ENCODE measurements around the gene PPFIBP2.

Gene PPFIBP2

GRCh38 chr11:7667460-7667859, 153.7 kb downstream of the PPFIBP2 start:
- DNase-seq (ENCODE audit: low spot score): no peak

GRCh38 chr11:7668464-7668863, 154.7 kb downstream of the PPFIBP2 start:
- DNase-seq (ENCODE audit: low spot score): no peak

GRCh38 chr11:7668911-7669310, 155.1 kb downstream of the PPFIBP2 start:
- DNase-seq (ENCODE audit: low spot score): no peak

DNA sequence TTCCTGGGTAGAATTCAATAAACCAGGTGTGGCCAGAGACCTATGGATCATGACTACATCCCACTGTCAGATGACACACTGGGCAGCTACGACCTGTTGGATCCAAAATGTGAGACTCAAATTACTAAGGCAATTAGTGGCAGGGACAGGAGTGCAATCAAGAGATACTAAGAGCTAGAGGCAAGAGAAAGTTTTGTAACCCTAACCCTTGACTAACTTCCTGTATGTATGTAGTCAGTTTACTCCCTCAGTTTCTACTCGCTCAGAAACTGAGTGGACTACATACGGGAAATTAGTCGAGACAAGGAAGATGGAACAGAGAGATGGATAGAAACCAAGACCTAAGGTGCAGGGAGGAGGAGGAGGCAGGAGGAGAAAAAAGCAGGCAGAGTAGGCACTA, 156.8 kb downstream of the PPFIBP2 start:
- no peak for DNase-seq (ENCODE audit: low spot score)

DNA sequence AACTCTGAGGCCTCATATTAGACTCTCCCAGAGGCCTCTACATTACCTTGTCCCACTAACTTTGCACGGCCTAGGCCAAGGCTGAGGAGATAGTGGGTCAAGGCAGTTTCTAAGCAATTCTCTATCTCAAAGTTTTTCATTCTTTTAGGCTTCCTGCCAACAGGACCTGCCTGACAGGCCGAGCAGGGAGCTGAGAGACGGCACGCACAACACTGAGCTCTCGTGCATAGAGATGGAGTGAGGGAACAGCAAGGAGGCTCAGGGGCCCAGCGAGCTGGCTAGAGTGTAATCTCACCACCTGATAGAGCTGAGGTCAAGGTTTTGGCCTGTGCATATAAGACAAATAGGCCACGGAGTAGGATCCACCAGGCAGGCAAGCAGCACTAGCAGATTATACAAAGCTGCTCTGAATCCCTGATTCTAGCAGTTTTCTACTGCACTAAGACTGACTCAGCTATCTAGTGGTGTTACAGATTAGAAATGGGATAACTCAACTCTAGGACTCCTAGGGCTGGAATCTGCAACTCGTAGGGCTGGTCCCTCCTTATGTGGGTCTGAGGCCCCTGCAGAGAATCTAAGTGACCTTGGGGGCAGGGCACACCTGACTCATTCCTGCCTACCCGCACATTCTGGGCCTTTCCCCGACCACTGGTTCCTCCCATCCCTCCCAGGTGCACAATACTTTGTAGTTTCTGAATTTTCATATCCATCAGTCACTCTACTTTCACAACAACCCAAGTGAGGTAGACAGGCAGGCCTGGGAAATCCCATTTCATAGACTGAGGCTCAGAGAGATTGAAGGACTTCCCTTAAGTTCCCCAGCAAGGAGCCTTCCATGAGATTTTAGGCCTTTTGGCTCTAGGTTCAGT, 157.8 kb downstream of the PPFIBP2 start:
- DNase-seq (ENCODE audit: low spot score): no peak

- no peak for DNase-seq (ENCODE audit: low spot score)
Measured at GRCh38 chr11:7672276-7672959, 158.6 kb downstream of the PPFIBP2 start.

GRCh38 chr11:7672960-7673723, 159.3 kb downstream of the PPFIBP2 start, which contains the start of gene CYB5R2:
CYB5R2 (minus strand) TSS chr11:7673500; CDS start chr11:7672825, 675 bp downstream.
- DNase-seq (ENCODE audit: low spot score): peak; percentile 86

- peak; percentile 66 for DNase-seq (ENCODE audit: low spot score)
Measured at GRCh38 chr11:7673724-7674434, 160.1 kb downstream of the PPFIBP2 start.

DNA sequence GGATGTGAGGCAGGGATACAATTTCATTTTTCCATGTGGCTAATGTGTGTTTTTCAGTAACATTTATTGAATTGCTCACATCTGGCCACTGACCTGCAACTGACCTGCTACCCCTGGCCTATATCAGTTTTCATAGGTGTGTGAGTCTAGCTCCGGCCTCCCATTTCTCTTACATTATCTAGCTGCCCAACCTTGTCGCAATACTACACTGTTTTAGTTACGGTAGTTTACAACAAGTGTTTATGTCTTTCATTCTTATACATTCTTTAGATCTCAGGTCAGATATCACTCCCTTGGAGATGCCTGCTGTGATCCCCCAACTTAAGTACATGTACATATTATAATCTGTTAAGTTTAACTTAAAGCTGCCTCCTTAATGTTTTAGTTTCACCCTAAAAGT, 161.8 kb downstream of the PPFIBP2 start:
- DNase-seq (ENCODE audit: low spot score): no peak

GRCh38 chr11:7677071-7677470, 163.3 kb downstream of the PPFIBP2 start:
- no peak for DNase-seq (ENCODE audit: low spot score)

- DNase-seq (ENCODE audit: low spot score): no peak
Measured at GRCh38 chr11:7677796-7678201, 164.0 kb downstream of the PPFIBP2 start.

DNA sequence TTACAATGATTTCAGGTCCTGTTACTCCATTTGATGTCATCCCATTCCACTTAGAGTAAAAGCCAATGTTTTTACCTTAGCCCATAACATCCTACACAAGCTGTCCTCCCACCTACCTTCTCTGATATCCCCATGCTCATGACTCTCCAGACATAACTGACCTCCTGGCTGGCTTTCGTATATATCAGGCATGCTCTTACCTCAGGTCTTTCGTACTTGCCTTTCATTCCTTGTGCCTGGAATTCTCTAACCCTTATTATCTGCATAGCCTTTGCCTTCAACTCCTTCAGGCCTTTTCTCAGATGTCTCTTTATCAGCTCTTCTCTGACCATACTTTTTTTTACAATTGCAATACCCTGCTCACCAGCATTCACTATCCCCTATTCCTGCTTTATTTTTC, 169.8 kb downstream of the PPFIBP2 start:
- DNase-seq (ENCODE audit: low spot score): no peak

DNA sequence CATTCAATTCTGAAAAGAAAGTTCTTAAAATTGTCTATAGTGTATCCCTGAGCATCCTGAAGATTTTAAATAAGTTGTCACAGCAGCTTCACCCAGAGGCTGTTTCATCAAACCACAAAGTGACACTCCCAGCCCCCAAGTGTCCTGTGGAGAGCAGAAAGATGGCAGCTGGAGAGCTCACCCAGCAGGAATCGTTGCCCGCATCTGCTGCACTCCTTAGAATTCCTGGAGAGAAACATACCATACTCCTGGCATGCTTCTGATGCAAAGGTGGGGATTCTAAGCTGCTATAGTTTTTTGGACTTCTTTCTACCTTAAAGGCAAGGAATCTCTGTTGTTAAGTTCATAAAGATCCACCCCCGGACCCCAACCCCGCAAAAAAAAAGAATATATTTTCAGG, 173.0 kb downstream of the PPFIBP2 start:
- no peak for DNase-seq (ENCODE audit: low spot score)

GRCh38 chr11:7687386-7687785, 173.6 kb downstream of the PPFIBP2 start:
- DNase-seq (ENCODE audit: low spot score): no peak

DNA sequence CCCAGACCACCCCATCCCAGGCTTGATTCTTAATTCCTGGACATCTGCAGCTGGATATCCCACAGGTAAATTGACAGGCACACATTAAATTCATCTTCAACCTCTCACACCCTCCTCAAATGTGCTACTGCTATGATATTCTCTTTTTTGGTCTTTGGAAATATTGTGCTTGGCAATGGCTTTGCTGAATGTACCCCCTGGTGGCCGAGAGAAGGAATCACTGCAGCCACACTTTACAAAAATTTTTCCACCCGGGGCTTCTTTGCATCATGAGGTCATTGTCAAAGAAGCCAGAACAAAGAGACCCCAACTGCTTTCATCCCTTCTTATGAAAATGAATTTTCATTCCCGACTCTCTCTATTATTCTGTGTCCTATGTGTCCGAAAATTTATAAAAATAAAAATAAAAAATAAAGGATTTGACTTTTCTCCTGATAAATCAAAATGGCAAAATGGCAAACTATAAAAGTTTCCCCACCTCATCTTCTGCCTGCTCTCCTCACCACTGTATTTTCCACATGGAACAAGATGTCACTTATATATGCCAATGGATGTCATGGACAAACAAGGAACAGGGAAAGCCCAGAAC, 174.5 kb downstream of the PPFIBP2 start:
- DNase-seq (ENCODE audit: low spot score): peak; percentile 53

- no peak for DNase-seq (ENCODE audit: low spot score)
Measured at GRCh38 chr11:7689239-7689638, 175.4 kb downstream of the PPFIBP2 start.

- DNase-seq (ENCODE audit: low spot score): no peak
Measured at GRCh38 chr11:7690648-7691047, 176.8 kb downstream of the PPFIBP2 start.

DNA sequence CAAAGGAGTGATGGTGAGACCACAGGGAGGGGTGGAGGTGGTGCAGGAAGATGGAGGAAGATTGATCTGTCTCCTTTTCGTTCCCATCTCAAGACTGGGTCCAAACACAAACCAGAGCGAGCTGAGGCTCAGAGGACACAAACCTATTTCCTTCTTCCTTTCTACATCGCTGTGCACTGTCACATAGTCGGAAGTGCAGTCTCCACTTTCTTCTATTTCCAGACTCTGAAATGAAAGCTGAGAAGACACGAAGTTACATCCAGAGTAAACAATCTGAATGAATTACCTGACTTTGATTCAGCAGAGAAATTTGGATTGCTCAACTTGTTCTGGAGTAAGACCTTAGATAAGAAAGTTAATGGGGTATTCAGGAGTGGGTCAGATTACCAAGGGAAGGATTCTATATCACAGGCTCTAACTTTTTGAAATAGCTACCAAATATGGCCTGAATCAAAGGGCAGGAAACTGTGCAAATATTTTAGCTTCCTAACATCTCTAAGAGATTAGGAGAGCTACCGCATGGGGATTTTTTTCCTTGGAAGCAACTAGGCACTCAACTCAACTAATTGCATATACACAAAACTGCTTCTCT, 178.1 kb downstream of the PPFIBP2 start:
- no peak for DNase-seq (ENCODE audit: low spot score)

DNA sequence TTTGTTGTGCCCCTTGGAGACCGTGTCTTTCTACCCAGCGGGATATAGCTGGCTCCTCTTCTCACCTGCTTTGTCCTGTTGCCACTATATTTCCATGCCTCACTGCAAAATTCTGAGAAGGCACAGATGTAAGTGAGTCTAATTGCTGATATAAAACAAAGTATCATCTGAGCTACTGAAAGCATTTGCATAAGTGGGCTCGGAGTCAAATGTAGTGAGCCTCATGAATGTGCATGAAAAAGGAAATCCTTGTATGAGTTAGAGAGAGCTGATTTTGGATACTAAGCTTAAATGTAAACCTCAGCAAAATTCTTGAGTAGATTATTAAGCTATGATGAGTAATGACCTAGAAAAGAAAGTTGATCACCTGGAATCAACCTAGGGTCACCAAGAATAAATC, 178.6 kb downstream of the PPFIBP2 start:
- no peak for DNase-seq (ENCODE audit: low spot score)

DNA sequence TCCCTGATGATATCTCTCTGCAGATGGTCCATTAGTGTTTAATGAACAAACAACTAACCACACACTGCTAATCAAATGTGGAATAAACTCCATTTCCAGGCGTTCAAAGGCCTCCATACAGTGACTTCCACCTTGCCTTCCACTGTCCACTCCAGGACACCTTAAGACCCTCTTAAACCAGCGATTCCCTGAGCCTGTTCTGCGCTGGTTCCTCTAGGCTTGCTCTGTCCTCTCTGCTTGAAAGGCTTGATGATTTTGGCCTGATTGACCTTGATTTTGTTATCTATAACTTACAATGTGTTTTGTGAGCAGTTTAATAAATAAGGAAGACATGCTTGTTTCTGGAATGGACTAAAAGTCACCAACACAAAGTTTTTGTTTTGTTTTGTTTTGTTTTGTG, 180.4 kb downstream of the PPFIBP2 start:
- no peak for DNase-seq (ENCODE audit: low spot score)

GRCh38 chr11:7696424-7696823, 182.6 kb downstream of the PPFIBP2 start:
- no peak for DNase-seq (ENCODE audit: low spot score)
